Fibroblast of mammary gland (primary cell): ENCODE results near the gene CAPSL.

Experiments used
- DNase-seq: peaks from one replicate; pipeline ENCODE4 v3.0.0-alpha.2; 2010; ENCODE audit warnings: low read depth
- H3K4me3 ChIP-seq: 2 replicates; pipeline ENCODE4 v1.5.1; 2011; ENCODE audit warnings: low read depth, mild to moderate bottlenecking, low read length, moderate library complexity; ENCODE audit not compliant: control insufficient read depth
- TF ChIP-seq, protein P1 (sequence below): conservative IDR thresholded peaks from 2 replicates; pipeline ENCODE4 v1.5.1; 2011; ENCODE audit warnings: low read depth, low read length, inconsistent platforms; ENCODE audit not compliant: control insufficient read depth, insufficient read depth

The CAPSL gene

DNA sequence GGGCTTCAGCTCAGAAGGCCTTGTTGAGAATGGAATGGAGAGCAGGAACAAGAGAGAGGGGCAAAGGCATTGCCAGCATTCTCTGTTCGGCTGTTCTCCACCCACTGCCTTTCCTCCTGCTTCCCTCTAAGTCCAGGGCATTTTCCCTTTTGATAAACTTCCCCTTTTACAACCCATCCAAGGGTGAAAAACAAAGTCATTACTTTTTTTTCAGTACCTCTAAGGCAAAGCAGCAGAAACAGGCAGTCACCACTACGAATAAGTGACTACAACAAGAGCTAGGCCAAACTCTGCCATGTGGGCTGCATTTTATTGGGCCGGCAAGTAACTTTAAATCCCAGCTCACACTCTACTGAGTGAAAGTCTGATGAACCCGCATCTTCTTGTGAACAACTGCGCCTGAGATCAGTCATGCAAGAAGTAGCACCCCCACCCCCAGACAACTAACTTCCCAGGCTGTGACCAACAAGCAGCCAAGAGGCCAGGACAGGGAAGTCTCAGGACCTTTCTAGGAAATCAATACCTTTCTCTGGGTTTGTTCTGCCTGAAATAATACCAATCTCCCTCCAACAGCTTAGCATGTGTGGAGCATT lies 68.6 kb downstream of the CAPSL start:
- no peak overlapping the region for H3K4me3 ChIP-seq
- DNase-seq = no peak
- TF ChIP-seq, protein P1, sequence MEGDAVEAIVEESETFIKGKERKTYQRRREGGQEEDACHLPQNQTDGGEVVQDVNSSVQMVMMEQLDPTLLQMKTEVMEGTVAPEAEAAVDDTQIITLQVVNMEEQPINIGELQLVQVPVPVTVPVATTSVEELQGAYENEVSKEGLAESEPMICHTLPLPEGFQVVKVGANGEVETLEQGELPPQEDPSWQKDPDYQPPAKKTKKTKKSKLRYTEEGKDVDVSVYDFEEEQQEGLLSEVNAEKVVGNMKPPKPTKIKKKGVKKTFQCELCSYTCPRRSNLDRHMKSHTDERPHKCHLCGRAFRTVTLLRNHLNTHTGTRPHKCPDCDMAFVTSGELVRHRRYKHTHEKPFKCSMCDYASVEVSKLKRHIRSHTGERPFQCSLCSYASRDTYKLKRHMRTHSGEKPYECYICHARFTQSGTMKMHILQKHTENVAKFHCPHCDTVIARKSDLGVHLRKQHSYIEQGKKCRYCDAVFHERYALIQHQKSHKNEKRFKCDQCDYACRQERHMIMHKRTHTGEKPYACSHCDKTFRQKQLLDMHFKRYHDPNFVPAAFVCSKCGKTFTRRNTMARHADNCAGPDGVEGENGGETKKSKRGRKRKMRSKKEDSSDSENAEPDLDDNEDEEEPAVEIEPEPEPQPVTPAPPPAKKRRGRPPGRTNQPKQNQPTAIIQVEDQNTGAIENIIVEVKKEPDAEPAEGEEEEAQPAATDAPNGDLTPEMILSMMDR = no peak

DNA sequence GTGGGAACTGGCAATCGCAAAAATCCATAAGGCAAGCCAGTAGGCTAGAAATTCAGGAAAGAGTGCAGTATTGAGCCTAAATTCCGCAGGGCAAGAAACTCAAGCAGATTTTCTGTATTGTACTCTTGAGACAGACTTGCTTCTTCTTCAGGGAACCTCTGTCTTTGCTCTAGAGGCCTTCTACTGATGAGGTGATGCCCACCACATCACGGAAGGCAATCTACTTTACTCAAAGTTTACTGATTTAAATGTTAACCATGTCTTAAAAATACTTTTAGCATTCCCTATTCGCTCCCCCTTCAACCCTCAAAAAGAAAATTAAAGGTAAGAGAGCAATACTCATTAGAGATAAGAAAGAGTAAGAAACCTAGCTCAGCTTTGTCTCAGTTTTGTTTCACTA lies 70.4 kb downstream of the CAPSL start:
- TF ChIP-seq, protein P1 = no peak
- DNase-seq = no peak
- H3K4me3 ChIP-seq = no peak overlapping the region

- H3K4me3 ChIP-seq = no peak overlapping the region
- DNase-seq = no peak
- TF ChIP-seq, protein P1 = no peak
Observed at GRCh38 chr5:35863159-35863558, 75.3 kb downstream of the CAPSL start.

GRCh38 chr5:35862126-35862525 lies 76.3 kb downstream of the CAPSL start:
- TF ChIP-seq, protein P1 = no peak
- H3K4me3 ChIP-seq = no peak overlapping the region
- no peak for DNase-seq

- DNase-seq = no peak
- no peak overlapping the region for H3K4me3 ChIP-seq
- TF ChIP-seq, protein P1 = no peak
Observed at GRCh38 chr5:35861718-35862117, 76.7 kb downstream of the CAPSL start.

- TF ChIP-seq, protein P1 = no peak
- H3K4me3 ChIP-seq = no peak overlapping the region
- DNase-seq = peak; percentile 55
Observed at GRCh38 chr5:35860686-35861085, 77.7 kb downstream of the CAPSL start.

DNA sequence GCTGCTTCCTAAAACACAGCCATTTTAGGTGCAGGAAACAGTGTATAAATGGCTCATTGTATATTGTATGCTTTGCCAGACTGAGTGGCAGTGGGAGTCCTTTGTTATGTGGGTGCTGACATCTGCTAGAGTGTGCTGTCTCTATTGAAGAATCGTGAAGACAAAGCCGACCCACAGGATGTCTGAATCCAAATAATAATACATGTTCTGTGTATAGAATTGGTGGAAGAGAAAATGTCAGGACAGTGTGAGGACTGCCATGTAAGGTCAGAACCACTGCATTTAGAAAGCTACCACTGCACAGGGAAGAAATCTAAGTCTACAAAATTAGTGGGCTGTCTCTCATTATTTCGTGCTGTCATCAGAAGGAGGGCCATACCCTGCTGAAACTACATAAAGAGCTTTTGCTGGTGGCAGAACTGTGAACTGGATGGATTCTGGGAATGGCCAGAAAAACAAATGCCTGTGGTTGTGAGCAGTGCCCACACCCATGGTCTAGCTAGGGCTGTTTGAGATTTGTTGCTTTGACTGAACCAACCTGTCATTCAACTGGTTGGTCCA lies 79.2 kb downstream of the CAPSL start:
- H3K4me3 ChIP-seq = no peak overlapping the region
- TF ChIP-seq, protein P1 = no peak
- no peak for DNase-seq
